Limb (tissue), 2 donors: ENCODE measurements around the gene CCND3.

ENCODE experiments used
- DNase-seq, 2 donors: peaks; one replicate each; pipeline ENCODE4 v3.0.0-alpha.2; 2016; ENCODE audit errors: extremely low spot score in 2 of 2

CCND3 gene

DNA sequence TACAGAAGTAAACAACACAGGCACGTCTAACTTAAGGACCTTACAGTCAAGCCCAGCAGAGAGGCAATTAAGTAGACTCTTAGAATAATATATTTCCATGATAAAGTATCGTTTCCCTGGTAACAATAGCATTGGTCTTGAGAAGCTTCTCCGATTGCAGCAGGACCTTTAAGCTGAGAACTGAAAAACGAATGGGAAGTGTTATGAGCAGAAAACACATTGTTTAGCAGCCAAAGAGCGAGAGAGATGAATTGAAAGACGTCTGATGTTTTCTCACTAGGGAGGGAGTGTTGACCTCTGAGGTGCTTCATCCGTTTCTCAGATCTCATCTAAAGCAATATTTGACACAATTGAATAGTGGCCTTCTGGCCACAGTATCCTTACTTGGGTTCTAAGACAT is 19.5 kb downstream of the CCND3 start:
- DNase-seq, result no peak

DNA sequence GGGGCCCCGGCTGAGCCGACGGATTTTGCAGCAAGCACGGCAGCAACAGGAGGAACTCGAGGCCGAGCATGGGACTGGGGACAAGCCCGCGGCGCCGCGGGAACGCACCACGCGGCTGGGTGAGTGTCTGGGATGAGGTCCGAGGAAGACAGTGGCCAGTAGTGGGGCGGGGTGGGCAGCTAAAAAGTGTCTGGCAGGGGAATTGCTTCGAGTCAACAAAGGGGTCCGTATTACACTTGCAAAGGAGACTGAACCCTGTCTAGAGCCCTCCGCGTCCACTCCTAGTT is 20.0 kb downstream of the CCND3 start:
- no peak for DNase-seq

GRCh38 chr6:41920921-41921711 is 20.5 kb downstream of the CCND3 start, which contains the start of the genes BYSL and MED20:
Gene BYSL, plus strand, starts transcription at chr6:41921499. Its CDS starts 64 bp downstream, at chr6:41921563.
Gene MED20, minus strand, starts transcription at chr6:41921139. Its CDS starts 121 bp downstream, at chr6:41921018.
- peak; percentile 96 for DNase-seq

DNA sequence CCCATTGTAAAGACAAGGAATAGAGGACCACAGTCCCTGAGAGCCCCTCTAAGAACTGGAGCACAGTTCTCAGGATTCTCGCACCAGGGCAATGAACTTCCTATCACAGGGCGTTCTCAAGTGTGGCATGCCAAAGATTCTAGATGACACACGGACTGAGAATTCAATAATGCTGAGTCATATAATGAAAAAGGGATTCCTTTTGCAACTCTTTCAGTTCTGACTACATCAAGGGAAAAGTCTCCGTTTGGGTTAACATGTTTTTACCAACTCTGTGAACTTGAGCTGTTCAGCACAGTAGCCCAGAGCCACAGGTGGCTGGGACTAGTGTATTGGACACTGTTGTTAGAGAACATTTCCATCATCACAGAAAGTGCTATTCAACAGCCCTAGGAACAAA is 24.1 kb downstream of the CCND3 start:
- no peak for DNase-seq

DNA sequence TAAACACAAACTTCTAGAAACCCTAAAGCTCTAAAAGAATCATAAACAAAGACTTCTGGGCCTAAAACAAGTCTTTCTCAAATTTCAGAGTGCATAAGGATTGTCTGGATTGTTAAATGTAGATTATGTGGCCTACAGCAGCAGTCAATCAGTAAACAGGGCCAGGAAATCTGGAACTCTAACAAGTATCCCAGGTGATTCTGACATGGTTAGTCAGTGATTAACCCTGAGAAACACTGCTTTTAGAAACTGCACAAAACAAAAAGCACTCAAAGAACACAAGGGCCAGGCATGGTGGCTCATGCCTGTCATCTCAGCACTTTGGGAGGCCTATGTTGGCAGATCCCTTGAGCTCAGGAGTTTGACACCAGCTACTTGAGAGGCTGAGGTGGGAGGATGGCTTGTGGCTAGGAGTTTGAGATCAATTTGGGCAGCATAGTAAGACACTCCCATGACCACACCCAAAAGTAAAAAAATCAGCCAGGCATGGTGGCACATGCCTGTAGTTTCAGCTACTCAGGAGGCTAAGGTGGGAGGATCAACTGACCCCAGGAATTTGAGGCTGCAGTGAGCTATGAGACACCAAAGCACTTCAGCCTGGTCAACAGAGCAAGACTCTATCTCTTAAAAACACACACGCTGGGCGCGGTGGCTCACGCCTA is 26.6 kb downstream of the CCND3 start:
- no peak for DNase-seq

DNA sequence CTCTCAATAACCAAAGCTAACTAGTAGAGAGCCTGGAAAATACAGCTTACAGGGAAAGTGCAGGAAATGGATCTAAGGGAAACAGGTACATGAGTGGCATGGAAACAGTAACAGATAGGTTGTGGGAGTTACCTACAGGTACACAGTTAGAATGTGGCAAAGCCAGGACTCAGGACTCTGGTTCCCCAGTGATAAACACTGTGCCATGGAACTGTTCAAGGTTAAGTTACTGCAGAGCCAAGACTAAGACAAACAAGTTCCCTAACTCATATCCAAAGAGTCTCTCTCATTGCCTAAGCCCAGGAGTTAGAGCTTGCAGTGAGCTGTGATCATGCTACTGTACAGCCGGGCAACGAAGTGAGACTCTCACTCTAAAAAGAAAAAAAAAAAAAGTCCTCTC is 27.3 kb downstream of the CCND3 start:
- DNase-seq, result no peak

GRCh38 chr6:41909727-41910126 is 31.9 kb downstream of the CCND3 start:
- no peak for DNase-seq

DNA sequence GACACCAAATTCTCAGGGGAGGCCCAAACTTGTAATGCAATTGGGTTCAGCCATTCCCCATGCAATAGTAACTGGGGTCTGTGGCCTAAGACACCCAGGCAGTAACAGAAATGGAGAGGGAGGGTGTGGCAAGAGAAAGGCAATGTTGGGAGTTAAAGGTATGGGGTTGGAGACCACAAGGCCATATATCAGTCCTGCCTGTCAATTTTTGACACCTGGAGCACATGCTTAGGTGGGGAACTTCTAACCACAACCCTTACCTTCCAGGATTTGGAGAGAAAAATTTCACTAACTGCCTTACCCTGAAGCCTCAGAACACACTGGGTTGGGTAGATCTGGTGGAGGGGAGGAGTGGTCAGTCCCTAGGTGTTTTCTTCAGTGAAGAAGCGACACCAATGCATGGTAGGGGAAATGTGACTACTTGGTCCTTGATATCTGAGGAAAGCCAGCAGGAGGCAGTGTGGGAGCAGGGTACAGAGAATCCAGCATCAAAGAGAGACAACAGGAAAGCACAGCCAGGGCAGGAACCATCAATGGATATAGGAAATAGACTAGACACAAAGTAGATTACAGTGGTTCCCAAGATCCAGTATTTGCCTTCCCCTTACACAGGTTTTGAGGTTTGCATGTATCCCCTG is 39.6 kb downstream of the CCND3 start:
- DNase-seq, result no peak

GRCh38 chr6:41900861-41901260 is 40.7 kb downstream of the CCND3 start:
- DNase-seq, result no peak

- DNase-seq, result no peak
Observed at GRCh38 chr6:41896281-41896680, 45.3 kb downstream of the CCND3 start.

DNA sequence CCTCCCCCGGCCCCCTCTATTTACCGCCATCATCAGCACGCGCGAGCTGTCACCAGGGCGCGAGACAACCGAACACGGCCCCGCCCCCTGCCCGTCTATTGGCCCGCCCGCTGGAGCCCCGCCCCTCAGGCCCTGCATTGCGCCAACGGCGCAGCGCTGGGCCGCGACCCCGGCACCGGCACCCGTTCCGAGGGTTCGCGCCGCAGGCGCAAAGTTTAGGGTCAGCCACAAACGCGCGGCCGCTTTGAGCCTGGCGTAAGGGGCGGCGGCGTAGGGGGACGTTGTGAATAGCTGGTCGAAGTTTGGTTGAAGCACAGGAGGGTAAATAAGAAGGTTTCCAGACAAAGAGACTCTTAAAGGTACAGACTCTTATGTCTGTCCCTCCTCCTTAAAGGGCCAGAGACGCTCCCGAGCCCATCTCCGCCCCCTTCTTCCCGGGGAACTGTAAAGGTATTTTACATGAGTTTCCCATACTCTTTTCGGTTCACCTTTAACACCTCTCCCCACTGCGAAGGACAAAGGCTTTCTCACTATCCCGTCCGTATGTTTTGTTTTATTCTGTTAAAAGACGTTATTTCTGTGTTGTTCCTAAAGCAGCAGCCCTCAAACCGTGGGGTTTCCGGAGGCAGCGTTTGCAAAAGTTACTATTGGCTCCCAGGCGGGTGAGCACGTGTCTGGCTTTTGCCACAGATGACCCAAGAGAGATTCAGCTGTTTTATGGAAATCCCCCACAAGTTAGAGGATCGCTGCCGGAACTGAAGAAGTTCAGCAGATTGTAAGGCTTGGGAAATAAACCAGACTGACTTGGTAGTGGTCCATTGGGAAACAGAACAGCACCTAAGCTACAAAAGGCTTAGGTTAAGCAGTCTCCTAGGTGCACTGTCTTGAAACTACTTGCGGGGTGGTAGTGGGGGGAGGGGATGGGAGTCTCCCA is 46.0 kb downstream of the CCND3 start, which contains the start of gene USP49:
Gene USP49 (minus strand): TSS at position 76 of the 934 bp plus-strand sequence. CDS start 88,392 bp downstream, outside the sequence.
- DNase-seq, result peak; percentile 91 to 97

- peak in 1 of 2 donors; percentile 55 for DNase-seq
Observed at GRCh38 chr6:41894366-41895299, 47.0 kb downstream of the CCND3 start.

DNA sequence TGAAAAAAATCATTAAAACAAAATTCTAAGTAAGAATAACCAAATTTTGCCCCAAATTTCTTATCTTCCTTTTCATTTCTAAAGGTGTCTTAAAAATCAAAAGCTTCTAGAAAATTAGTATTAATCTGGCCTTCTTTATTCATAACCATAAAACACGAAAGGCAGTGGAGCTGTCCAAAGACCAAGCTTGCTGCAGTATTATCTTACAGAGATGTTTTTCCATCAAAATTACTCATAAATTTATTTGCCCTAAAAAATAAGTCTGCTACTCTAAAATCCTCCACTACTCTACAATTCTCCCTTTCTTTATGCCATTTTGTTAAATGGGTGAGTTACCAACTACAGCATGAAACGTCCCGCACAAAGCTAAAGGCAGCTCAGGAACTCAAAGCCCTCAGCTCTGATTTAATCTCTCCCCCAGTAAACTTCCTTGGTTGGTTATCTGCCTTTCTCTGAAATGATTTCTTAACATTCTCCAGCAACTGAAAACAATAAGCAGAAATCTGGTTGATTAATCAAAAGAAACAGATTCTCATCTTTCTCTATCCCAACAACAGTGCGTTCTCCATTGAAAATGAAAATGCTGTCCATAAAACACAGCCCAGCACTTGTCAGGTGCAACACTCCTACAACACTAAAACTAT is 48.6 kb downstream of the CCND3 start:
- DNase-seq, result no peak

GRCh38 chr6:41887331-41887751 is 54.3 kb downstream of the CCND3 start:
- no peak for DNase-seq

GRCh38 chr6:41885930-41886329 is 55.7 kb downstream of the CCND3 start:
- DNase-seq, result no peak

DNA sequence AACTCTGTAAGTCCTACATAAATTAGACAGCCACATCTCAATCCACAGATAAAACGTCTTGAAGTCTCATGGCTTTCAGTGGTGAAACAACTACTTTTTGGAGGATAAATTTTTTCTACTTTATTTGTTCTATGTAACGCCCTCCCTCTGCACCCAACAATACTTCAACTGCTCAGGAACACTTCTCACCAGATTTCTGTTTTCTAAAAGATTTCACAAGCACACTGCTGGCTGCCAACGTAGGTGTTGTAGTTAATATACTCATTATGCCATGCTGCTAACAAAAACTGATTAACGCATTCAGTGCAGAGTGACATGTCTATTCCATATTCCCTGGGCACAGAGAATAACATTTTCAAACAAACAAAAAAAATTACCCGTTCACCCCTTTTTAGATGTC is 56.7 kb downstream of the CCND3 start:
- no peak for DNase-seq
